ENCODE data around the gene SLC50A1. TPM values are rescaled to one million over a fixed set of nuclear protein-coding genes. Genes with fewer than 3 reads are reported as not detected.

Gene SLC50A1
- total and polyA plus RNA-seq, 8 donors: 4.5 to 114 (median 39.9) TPM

- TF ChIP-seq POLR2A (IDR thresholded peaks at IDR 0.05): no peak
- H3K36me3 ChIP-seq: peaks cover 2 to 18% (median 15%) of the 10 kb centered on the region in 4 donors
- peaks cover 48 to 84% (median 73%) of the 10 kb centered on the region in 4 donors for H3K4me1 ChIP-seq
- peak overlapping the region in 4 of 5 donors; percentile 92 to 96 (median 93) for H3K27ac ChIP-seq
- DNase-seq: peak; percentile 24 to 80
- H3K9me3 ChIP-seq: no peaks in the 10 kb centered on the region
- intact Hi-C loops (cut with DNase I; ENCODE audit: low total_unique reads): loop anchor here (10.0 kb wide), 1 partner anchor 50 kb away; no protein-coding TSS in a partner anchor
- H3K27me3 ChIP-seq: peaks cover 0 to 19% (median 6%) of the 10 kb centered on the region in 3 donors
- 16 to 25% (median 20%) methylated on average over 27 to 35 of the region's 35 CpGs for WGBS, 5 donors
- H3K4me3 ChIP-seq: peak overlapping the region; percentile 84 to 94 (median 90)
Measured at GRCh38 chr1:155174324-155175280, 39.0 kb downstream of the SLC50A1 start.

- peaks cover 0 to 19% (median 6%) of the 10 kb centered on the region in 3 donors for H3K27me3 ChIP-seq
- 76 to 85% (median 81%) methylated on average over 11 to 12 of the region's 12 CpGs for WGBS, 5 donors
- H3K4me1 ChIP-seq: peaks cover 48 to 84% (median 76%) of the 10 kb centered on the region in 4 donors
- peaks cover 0 to 16% (median 7%) of the 10 kb centered on the region in 4 donors for H3K36me3 ChIP-seq
- peak overlapping the region; percentile 61 to 96 (median 93) for H3K27ac ChIP-seq
- peak; percentile 24 to 38 for DNase-seq
- no peaks in the 10 kb centered on the region for H3K9me3 ChIP-seq
- intact Hi-C loops (cut with DNase I; ENCODE audit: low total_unique reads): loop anchor here (10.0 kb wide), 1 partner anchor 49 kb away; no protein-coding TSS in a partner anchor
- TF ChIP-seq POLR2A (IDR thresholded peaks at IDR 0.05) (no peak), EP300 (IDR thresholded peaks at IDR 0.05) (no peak), CTCF (IDR thresholded peaks at IDR 0.05) (no peak), POLR2AphosphoS5 (IDR thresholded peaks at IDR 0.05) (no peak)
- H3K4me3 ChIP-seq: no peak overlapping the region
Measured at GRCh38 chr1:155175281-155175926, 39.8 kb downstream of the SLC50A1 start.

GRCh38 chr1:155175927-155176371 is 40.3 kb downstream of the SLC50A1 start:
- Histone ChIP-seq H3K36me3 (peaks cover 0 to 10% (median 1%) of the 10 kb centered on the region in 4 donors), H3K4me3 (no peak overlapping the region), H3K27ac (peak overlapping the region; percentile 61 to 96 (median 93)), H3K27me3 (peaks cover 0 to 19% (median 6%) of the 10 kb centered on the region in 3 donors), H3K9me3 (no peaks in the 10 kb centered on the region), H3K4me1 (peaks cover 48 to 86% (median 79%) of the 10 kb centered on the region in 4 donors)
- TF ChIP-seq CTCF (IDR thresholded peaks at IDR 0.05) (peak in 1 of 7 experiments; percentile 18), POLR2AphosphoS5 (IDR thresholded peaks at IDR 0.05) (no peak)
- 24 to 54% (median 42%) methylated on average over 2 to 9 of the region's 9 CpGs for WGBS, 5 donors
- intact Hi-C loops (cut with DNase I; ENCODE audit: low total_unique reads): loop anchor here (10.0 kb wide), 1 partner anchor 49 kb away; no protein-coding TSS in a partner anchor
- DNase-seq: peak; percentile 53 to 70

- intact Hi-C loops (cut with DNase I; ENCODE audit: low total_unique reads): loop anchor here (10.0 kb wide), 1 partner anchor 48 kb away; no protein-coding TSS in a partner anchor
- peaks cover 48 to 87% (median 81%) of the 10 kb centered on the region in 4 donors for H3K4me1 ChIP-seq
- WGBS, 5 donors: 41 to 54% (median 48%) methylated on average over 8 of the region's 8 CpGs
- TF ChIP-seq CTCF (IDR thresholded peaks at IDR 0.05) (peak in 6 of 7 experiments; percentile 64 to 98 (median 94)), POLR2A (IDR thresholded peaks at IDR 0.05) (no peak), EP300 (IDR thresholded peaks at IDR 0.05) (no peak), POLR2AphosphoS5 (IDR thresholded peaks at IDR 0.05) (peak; percentile 38 to 91 (median 45))
- no peak overlapping the region for H3K4me3 ChIP-seq
- H3K9me3 ChIP-seq: no peaks in the 10 kb centered on the region
- peaks cover 0 to 12% (median 0%) of the 10 kb centered on the region in 4 donors for H3K36me3 ChIP-seq
- H3K27ac ChIP-seq: peak overlapping the region; percentile 34 to 96 (median 81)
- peak; percentile 95 to 96 for DNase-seq
- H3K27me3 ChIP-seq: peaks cover 0 to 19% (median 6%) of the 10 kb centered on the region in 3 donors
Measured at GRCh38 chr1:155176544-155177071, 41.0 kb downstream of the SLC50A1 start.
